GM12801 (cell line): Measurements from ENCODE around the gene ACKR2.

ENCODE experiments used
- CTCF ChIP-seq: IDR thresholded peaks from one replicate; pipeline ENCODE4 v1.5.1; 2011; ENCODE audit warnings: control low read depth; ENCODE audit not compliant: insufficient read length; ENCODE audit errors: extremely low read depth

The ACKR2 gene

DNA sequence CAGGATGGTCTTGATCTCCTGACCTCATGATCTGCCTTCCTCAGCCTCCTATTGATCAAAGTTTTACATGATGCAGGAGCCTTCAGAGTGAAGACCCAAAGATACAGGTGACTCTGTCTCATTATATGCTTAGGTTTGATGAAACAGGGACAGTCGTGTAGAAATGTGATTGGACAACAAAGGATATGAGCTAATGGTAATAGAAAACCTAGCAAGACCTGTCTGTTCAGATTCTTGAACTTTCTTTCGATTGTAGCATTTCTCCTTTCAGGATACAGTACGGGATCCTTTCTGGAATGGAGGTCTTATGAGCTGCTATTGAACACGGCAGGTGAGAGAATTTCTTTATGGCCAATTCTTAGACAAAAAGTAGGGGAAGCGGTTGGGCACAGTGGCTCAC lies at the start of gene ACKR2:
TSS of gene ACKR2 (plus strand) at position 244 of the 400 bp plus-strand sequence. CDS start 55,058 bp downstream, outside the sequence.
- no peak for TF ChIP-seq CTCF

GRCh38 chr3:42762046-42762724 lies 47.1 kb upstream of the ACKR2 start:
- no peak for TF ChIP-seq CTCF

GRCh38 chr3:42763021-42763420 lies 46.2 kb upstream of the ACKR2 start:
- no peak for TF ChIP-seq CTCF

- TF ChIP-seq CTCF, result no peak
These were observed 45.1 kb upstream of the ACKR2 start for GRCh38 chr3:42764115-42764514.

DNA sequence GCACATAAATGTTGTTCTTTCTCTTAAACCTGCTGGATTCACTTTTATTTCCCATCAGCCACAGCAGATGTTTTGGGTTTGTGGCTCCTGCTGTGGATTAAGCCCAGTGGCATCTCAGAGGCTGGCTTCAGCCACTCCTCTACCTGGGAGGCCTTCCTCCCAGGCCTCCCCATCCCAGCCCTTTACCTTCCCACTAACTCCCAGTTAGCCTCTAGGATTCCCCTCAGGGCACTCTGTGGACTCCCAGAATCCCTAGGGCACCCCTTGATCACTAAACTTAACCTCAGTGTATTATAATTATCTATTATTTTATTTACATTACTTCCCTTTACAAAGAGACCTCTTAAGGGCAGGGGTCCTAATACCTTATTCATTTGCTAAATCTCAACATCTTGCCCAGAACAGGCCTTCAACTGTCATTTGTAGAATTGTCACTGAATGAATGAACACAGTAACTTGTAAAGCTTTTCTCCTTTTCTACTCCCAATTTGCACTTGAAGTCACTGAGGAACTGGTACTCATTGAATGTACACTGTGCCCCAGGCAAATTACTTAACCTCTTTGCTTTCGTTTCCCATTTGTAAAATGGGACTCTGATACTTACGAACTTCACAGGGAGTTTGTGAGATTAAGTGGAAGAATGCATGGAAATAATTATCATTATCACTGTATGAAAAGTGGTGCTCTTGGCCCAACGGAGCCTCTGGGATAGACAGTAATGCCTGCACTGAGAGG lies 44.5 kb upstream of the ACKR2 start:
- no peak for TF ChIP-seq CTCF

DNA sequence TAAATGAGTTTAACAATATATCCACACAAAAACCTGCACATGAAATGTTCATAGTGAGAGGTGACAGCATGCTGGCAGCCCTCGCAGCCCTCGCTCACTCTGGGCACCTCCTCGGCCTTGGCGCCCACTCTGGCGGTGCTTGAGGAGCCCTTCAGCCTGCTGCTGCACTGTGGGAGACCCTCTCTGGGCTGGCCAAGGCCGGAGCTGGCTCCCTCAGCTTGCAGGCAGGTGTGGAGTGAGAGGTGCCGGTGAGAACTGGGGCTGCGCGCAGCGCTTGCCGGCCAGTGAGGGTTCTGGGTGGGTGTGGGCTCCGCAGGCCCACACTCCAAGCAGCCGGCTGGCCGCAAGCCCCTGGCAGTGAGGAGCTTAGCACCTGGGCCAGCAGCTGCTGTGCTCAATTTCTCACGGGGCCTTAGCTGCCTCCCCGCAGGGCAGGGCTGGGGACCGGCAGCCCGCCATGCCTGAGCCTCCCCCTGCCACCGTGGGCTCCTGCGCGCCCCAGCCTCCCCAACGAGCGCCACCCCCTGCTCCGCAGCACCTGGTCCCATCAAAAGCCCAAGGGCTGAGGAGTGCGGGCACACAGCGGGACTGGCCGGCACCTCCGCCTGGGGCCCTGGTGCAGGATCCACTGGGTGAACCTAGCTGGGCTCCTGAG lies 39.6 kb upstream of the ACKR2 start:
- no peak for TF ChIP-seq CTCF

DNA sequence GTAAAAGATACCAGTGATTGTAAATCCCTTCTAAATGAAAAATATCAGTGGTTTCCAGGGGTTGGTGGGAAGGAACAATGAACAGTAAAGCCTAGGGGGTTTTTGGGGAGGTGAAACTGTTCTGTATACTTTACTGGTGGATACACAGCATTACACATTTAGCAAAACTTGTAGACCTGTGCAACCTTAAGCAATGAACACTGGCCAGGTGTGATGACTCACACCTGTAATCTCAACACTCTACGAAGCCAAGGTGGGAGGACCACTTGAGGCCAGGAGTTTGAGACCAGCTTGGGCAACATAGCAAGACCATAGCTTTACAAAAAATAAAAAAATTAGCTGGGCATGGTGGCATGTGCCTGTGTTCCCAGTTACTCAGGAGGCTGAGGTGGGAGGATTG lies 38.0 kb upstream of the ACKR2 start:
- no peak for TF ChIP-seq CTCF
